Esophagus muscularis mucosa (tissue), 4 donors: ENCODE data around the gene SDK2. TPM values are rescaled to one million over a fixed set of nuclear protein-coding genes. Genes with fewer than 3 reads are reported as not detected.
A peak's percentile ranks its signal among the peaks of the same experiment; 100 is the strongest.

Experiments used
- DNase-seq: peaks from one replicate; pipeline ENCODE4 v3.0.0-alpha.2; 2017; ENCODE audit errors: extremely low spot score
- H3K27ac ChIP-seq, 4 donors: fragments of 200-600 bp; sonication (generic); replicated peaks in 1 of 4; 1 replicate in 3 of 4; 2 replicates in 1 of 4; pipeline ENCODE4 v1.5.1; 2016 to 2019; ENCODE audit warnings: mild to moderate bottlenecking in 1 of 4
- H3K27me3 ChIP-seq, 4 donors: fragments of 200-600 bp; sonication (generic); one replicate each; pipeline versions ENCODE4 v1.5.1 to v1.6.0; 2016 to 2019
- H3K36me3 ChIP-seq, 4 donors: fragments of 200-600 bp; sonication (generic); one replicate each; pipeline ENCODE4 v1.5.1; 2016 to 2019
- H3K4me1 ChIP-seq, 4 donors: fragments of 200-600 bp; sonication (generic); one replicate each; pipeline ENCODE4 v1.5.1; 2016 to 2019
- H3K4me3 ChIP-seq, 4 donors: fragments of 200-600 bp; sonication (generic); 1 replicate in 2 of 4; 2 replicates in 2 of 4; pipeline ENCODE4 v1.5.1; 2016 to 2019; ENCODE audit warnings: mild to moderate bottlenecking in 4 of 4, moderate library complexity in 1 of 4
- H3K9me3 ChIP-seq, 4 donors: fragments of 200-600 bp; sonication (generic); 1 replicate in 3 of 4; 2 replicates in 1 of 4; pipeline ENCODE4 v1.5.1; 2016 to 2019
- CTCF ChIP-seq, 3 experiments: fragments of 200-600 bp in 2 of 3; fragments of 450-650 bp in 1 of 3; sonication (generic) in 2 of 3; IDR thresholded peaks; one replicate each; pipeline ENCODE4 v1.5.1; 2017 to 2019; ENCODE audit warnings: antibody characterized with exemption in 3 of 3, mild to moderate bottlenecking in 2 of 3, moderate library complexity in 1 of 3
- EP300 ChIP-seq: sonication (generic); formaldehyde crosslinking; IDR thresholded peaks from one replicate; pipeline ENCODE4 v1.6.1; 2017; ENCODE audit warnings: antibody characterized with exemption
- POLR2A ChIP-seq: fragments of 450-650 bp; IDR thresholded peaks from one replicate; pipeline ENCODE4 v1.6.1; 2017; ENCODE audit warnings: antibody characterized with exemption, moderate library complexity, mild to moderate bottlenecking, low read depth
- POLR2AphosphoS5 ChIP-seq, 2 donors: sonication (generic); formaldehyde crosslinking; IDR thresholded peaks; one replicate each; pipeline ENCODE4 v1.6.1; 2017; ENCODE audit warnings: antibody characterized with exemption in 2 of 2
- WGBS: methylation state at CpG from one replicate; pipeline ENCODE4 v1.1.5; 2018; 5-methylcytosine and 5-hydroxymethylcytosine counted together
- intact Hi-C: fragments of 100-400 bp; cut with DNase I; formaldehyde crosslinking; loops from one replicate; pipeline ENCODE4 v1.15.1; 2023
- total RNA-seq, 4 donors: library from RNA; depleted of rRNA; stranded (reverse); fragments of >200 nt; gene quantifications; one replicate each; pipeline versions ENCODE4 v1.1.0 to v1.2.1, GENCODE V29; 2016

Gene SDK2
- total RNA-seq, 4 donors from 2014 or later = 0.42 to 2.0 (median 1.2) TPM

- no peak for DNase-seq
- Histone ChIP-seq H3K4me1 (peaks cover 24 to 59% (median 56%) of the 10 kb centered on the region in 4 donors), H3K27ac (peak overlapping the region; percentile 74 to 84 (median 78)), H3K4me3 (no peak overlapping the region), H3K36me3 (no peaks in the 10 kb centered on the region), H3K27me3 (no peaks in the 10 kb centered on the region), H3K9me3 (no peaks in the 10 kb centered on the region)
- WGBS = 54% methylated on average over 15 of the region's 15 CpGs
- intact Hi-C loops = no loop called here
- no peak for TF ChIP-seq CTCF (IDR thresholded peaks at IDR 0.05)
- TF ChIP-seq POLR2A = no peak
- TF ChIP-seq POLR2AphosphoS5 (IDR thresholded peaks at IDR 0.05) = no peak
- TF ChIP-seq EP300 = no peak
These were observed 302.7 kb downstream of the SDK2 start for GRCh38 chr17:73341350-73342049.

- H3K27me3 ChIP-seq = no peaks in the 10 kb centered on the region
- 48% methylated on average over 7 of the region's 7 CpGs for WGBS
- DNase-seq = no peak
- H3K4me3 ChIP-seq = no peak overlapping the region
- H3K9me3 ChIP-seq = no peaks in the 10 kb centered on the region
- H3K4me1 ChIP-seq = peaks cover 24 to 59% (median 56%) of the 10 kb centered on the region in 4 donors
- TF ChIP-seq CTCF (IDR thresholded peaks at IDR 0.05) = peak in 1 of 3 experiments; percentile 17
- TF ChIP-seq POLR2A = no peak
- TF ChIP-seq POLR2AphosphoS5 (IDR thresholded peaks at IDR 0.05) = peak in 1 of 2 donors; percentile 23
- intact Hi-C loops = no loop called here
- peak overlapping the region; percentile 65 to 76 (median 67) for H3K27ac ChIP-seq
- H3K36me3 ChIP-seq = no peaks in the 10 kb centered on the region
These were observed 304.1 kb downstream of the SDK2 start for GRCh38 chr17:73340093-73340596.

- intact Hi-C loops = no loop called here
- TF ChIP-seq POLR2AphosphoS5 (IDR thresholded peaks at IDR 0.05) = no peak
- TF ChIP-seq EP300 = no peak
- no peak for TF ChIP-seq POLR2A
- no peak for TF ChIP-seq CTCF (IDR thresholded peaks at IDR 0.05)
- Histone ChIP-seq H3K36me3 (no peaks in the 10 kb centered on the region), H3K4me3 (peak overlapping the region in 2 of 4 donors; percentile 17 to 36), H3K9me3 (no peaks in the 10 kb centered on the region), H3K4me1 (peaks cover 24 to 56% (median 51%) of the 10 kb centered on the region in 4 donors), H3K27me3 (no peaks in the 10 kb centered on the region), H3K27ac (peak overlapping the region; percentile 66 to 76 (median 67))
- WGBS = 85% methylated on average over 10 of the region's 22 CpGs
- no peak for DNase-seq
These were observed 305.6 kb downstream of the SDK2 start for GRCh38 chr17:73338566-73339197.

- H3K9me3 ChIP-seq = no peaks in the 10 kb centered on the region
- TF ChIP-seq POLR2AphosphoS5 (IDR thresholded peaks at IDR 0.05) (peak in 1 of 2 donors; percentile 45), CTCF (IDR thresholded peaks at IDR 0.05) (no peak), EP300 (no peak)
- DNase-seq = no peak
- WGBS = 42% methylated on average over 12 of the region's 13 CpGs
- H3K4me1 ChIP-seq = peaks cover 21 to 50% (median 45%) of the 10 kb centered on the region in 4 donors
- H3K27ac ChIP-seq = peak overlapping the region; percentile 66 to 76 (median 67)
- peak overlapping the region; percentile 17 to 40 (median 33) for H3K4me3 ChIP-seq
- no peaks in the 10 kb centered on the region for H3K36me3 ChIP-seq
- intact Hi-C loops = no loop called here
- H3K27me3 ChIP-seq = no peaks in the 10 kb centered on the region
These were observed 306.2 kb downstream of the SDK2 start for GRCh38 chr17:73338050-73338521.
